Right lung (tissue), 10 donors: ENCODE data around the gene SSX1. TPM values are rescaled to one million over a fixed set of nuclear protein-coding genes. Genes with fewer than 3 reads are reported as not detected.
"Not testable (repeated sequence)": the region's sequence is repeated elsewhere in the genome, so short reads cannot be mapped to it uniquely, and the experiment has no call there.

Experiments
- DNase-seq, 2 donors: peaks; one replicate each; pipeline ENCODE4 v3.0.0-alpha.2; 2013
- long read RNA-seq, 8 donors: transcript quantifications; one replicate each; lab custom pipeline, GENCODE V29; 2026
- polyA plus RNA-seq, 5 donors: library from polyadenylated mRNA; unstranded; fragments of 120-200 nt; gene quantifications; one replicate each; pipeline versions ENCODE4 v1.2.1 to v1.2.3, GENCODE V29; 2013; ENCODE audit warnings: inconsistent platforms in 1 of 5, low replicate concordance in 1 of 5; ENCODE audit not compliant: insufficient read length in 5 of 5, insufficient read depth in 1 of 5

SSX1 gene, protein sequence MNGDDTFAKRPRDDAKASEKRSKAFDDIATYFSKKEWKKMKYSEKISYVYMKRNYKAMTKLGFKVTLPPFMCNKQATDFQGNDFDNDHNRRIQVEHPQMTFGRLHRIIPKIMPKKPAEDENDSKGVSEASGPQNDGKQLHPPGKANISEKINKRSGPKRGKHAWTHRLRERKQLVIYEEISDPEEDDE
- not detected for polyA plus RNA-seq
- long read RNA-seq, donor 1, result 0 reads
- long read RNA-seq, donor 2, result 0 reads
- long read RNA-seq, donor 3, result 0 reads
- long read RNA-seq, donor 4, result 0 reads
- long read RNA-seq, donor 5, result 0 reads
- long read RNA-seq, donor 6, result 0 reads
- long read RNA-seq, donor 7, result 0 reads
- long read RNA-seq, donor 8, result 0 reads

DNA sequence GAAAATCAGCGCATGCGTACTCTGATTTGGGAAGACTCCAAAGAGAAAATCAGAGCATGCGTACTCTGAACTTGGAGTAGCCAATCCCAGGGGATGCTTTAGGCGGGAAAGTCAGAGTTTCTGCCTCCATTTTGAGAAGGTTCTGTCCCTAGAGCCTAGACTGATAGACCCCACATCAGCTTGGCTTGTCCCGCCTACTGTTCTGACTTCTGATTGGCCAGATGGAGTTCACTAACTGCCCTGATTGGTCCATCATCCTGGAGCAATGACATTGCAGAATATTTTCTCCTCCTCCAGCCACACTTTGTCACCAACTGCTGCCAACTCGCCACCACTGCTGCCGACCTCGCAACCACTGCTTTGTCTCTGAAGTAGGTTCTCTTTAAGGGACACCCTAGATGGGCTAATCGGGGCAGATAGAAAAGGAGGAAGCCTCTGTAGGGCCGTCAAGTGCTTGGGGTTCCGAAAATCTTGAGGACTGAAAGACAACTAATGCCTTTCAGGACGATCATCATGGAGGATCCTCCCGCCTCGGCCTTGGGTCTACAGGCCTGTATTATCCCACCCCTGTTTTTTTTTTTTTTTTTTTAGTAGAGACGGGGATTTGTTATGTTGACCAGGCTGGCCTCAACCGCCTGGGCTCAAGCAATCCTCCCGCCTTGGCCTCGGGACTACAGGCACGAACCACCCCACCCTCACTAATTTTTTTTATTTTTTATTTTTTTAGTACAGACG lies at the start of gene SSX1:
Gene SSX1 (plus strand): TSS at position 331 of the 735 bp plus-strand sequence. CDS start 1,850 bp downstream, outside the sequence.
- not testable (repeated sequence) for DNase-seq

DNA sequence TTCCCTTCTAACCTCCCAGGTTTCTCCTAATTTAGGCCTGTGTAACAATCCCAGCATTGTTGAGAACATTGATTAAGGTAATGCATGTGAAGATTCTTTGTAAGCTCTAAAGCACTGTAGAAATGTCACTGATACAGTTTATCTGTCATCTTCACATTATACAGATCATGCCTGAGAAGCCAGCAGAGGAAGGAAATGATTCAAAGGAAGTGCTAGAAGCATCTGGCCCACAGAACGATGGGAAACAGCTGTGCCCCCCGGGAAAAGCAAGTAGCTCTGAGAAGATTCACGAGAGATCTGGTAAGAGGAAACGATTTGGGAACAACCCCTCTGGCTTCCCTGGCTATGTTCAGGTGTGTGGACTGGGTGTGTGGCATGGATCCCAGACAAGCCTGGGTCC lies 40.9 kb upstream of the SSX1 start:
- not testable (repeated sequence) for DNase-seq

DNA sequence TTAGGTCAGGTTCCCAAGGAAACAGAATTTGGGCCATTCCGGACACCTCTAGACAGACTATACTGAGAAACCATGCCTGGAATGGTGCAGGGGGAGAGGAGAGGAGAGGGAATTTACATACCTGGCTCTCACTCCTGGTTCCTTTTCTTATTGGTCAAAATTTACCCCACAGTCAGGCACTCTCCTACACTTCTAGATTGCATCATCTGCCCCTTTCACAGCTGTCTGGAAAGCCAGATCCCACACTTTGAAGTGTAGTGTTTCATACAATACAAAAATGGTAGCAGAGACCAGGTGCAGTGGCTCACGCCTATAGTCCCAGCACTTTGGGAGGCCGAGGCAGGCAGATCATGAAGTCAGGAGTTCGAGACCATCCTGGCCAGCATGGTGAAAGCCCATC lies 31.0 kb upstream of the SSX1 start:
- DNase-seq, result not testable (repeated sequence)

DNA sequence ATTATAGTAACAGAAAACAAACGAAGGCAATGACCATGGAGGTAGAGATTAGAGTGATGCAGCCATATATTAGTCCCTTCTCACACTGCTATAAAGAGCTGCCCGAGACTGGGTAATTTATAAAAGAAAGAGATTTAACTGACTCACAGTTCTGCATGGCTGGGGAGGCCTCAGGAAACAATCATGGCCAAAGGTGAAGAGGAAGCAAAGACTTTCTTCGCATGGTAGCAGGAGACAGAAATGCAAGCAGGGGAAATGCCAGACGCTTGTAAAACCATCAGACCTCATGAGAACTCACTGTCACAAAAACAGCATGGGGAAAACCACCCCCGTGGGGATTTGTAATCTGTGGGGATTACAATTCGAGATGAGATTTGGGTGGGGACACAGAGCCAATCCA lies 2.2 kb upstream of the SSX1 start:
- DNase-seq, result not testable (repeated sequence)

DNA sequence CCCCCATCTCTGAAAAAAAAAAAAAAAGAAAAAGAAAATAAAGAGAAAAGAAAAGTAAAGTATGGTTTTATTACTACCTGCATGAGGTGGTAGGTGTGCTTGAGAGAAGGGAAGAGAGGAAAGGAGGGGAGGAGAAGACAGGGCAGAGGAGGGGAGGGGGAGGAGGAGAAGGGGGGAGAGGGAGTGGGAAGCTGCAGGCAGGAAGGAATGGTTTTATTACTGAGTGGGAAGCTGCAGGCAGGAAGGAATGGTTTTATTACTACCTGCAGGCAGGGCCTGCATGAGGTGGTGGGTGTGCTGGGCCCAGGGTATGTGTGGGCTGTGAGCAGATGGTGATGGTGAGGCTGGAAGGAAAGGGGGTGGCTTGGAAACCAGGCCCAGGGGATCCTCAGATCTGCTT lies 19.2 kb downstream of the SSX1 start:
- not testable (repeated sequence) for DNase-seq

DNA sequence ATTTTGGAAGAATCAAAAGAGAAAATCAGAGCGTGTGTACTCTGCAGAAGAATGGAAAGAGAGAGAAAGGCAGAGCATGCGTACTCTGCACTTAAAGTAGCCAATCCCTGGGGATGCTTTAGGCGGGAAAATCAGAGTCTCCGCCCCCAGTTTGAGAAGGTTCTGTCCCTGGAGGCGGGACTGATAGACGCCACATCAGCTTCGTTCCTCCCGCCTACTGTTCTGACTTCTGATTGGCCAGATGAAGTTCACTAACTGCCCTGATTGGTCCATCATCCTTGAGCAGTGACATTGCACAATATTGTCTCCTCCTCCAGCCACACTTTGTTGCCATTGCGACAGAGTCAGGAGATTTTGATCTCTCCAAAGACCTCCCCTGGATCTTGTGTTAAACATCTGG lies 23.8 kb downstream of the SSX1 start:
- DNase-seq, result no peak

DNA sequence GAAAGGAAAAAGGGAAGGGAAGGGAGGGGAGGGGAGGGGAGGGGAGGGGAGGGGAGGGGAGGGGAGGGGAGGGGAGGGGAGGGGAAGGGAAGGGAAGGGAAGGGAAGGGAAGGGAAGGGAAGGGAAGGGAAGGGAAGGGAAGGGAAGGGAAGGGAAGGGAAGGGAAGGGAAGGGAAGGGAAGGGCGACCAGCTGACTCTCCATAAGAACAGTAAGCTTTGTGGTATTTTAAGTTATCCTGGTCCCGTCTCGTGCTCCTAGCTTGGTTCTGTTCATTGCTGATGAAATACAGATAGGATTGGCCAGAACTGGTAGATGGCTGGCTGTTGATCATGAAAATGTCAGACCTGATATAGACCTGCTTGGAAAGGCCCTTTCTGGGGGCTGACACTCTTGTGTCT lies 25.5 kb downstream of the SSX1 start:
- not testable (repeated sequence) for DNase-seq

DNA sequence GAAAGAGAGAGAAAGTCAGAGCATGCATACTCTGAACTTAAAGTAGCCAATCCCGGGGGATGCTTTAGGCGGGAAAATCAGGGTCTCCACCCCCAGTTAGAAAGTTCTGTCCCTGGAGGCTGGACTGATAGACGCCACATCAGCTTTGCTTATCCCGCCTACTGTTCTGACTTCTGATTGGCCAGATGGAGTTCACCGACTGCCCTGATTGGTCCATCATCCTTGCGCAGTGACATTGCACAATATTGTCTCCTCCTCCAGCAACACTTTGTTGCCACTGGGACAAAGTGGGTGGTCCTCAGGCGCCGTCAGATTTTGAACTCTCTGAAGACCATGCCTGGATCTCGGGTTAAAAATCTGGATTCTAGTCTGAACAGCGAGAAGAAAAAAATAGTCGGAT lies 51.0 kb downstream of the SSX1 start:
- no peak for DNase-seq

DNA sequence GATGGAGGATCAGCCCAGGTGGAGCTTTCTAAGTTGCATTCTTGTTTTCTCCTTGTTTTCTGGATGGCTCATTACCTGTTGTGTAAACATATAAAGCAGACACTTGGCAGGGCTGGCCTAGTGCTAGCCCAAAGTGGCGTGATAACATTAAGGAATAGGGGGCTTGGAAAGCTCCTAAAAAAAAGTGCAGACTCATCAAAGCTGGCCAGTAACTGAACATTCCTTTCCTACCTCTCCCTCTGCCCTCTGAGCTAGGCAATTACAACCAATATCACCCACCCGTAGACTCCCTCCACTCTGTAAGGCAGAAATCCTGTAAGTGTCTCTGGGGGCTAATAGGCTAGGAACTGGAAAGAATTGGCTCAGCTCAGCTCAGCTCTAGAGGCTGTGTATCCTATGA lies 58.8 kb downstream of the SSX1 start:
- not testable (repeated sequence) for DNase-seq

Other genes with a start within 250 kb of the SSX1 start
- gene SPACA5, start 248.4 kb upstream of the SSX1 start, polyA plus RNA-seq, result under 1 TPM in 2 of 5 donors, not detected in 3; 0.33 to 0.40 TPM
- gene ZNF630, start 183.8 kb upstream of the SSX1 start, polyA plus RNA-seq, result 1 to 10 TPM; 2.3 to 5.8 (median 3.7) TPM
- not detected for gene SPACA5B, start 124.8 kb upstream of the SSX1 start, polyA plus RNA-seq
- not detected for gene SSX5, start 58.6 kb upstream of the SSX1 start, polyA plus RNA-seq
- not detected for gene SSX3, start 101.3 kb downstream of the SSX1 start, polyA plus RNA-seq
- gene SSX4, start 128.1 kb downstream of the SSX1 start, polyA plus RNA-seq, result not detected
- gene SSX4B, start 156.6 kb downstream of the SSX1 start, polyA plus RNA-seq, result not detected
- gene SLC38A5, start 214.9 kb downstream of the SSX1 start, polyA plus RNA-seq, result 10 to 100 TPM; 31.8 to 68.1 (median 43.4) TPM
- 10 to 100 TPM; 34.2 to 44.6 (median 36.5) TPM for gene FTSJ1, start 220.8 kb downstream of the SSX1 start, polyA plus RNA-seq